Stomach (tissue), 9 donors: Measurements from ENCODE around the gene NUDT8. TPM values are rescaled to one million over a fixed set of nuclear protein-coding genes. Genes with fewer than 3 reads are reported as not detected.
A peak's percentile ranks its signal among the peaks of the same experiment; 100 is the strongest.

Experiments
- DNase-seq, 2 donors: peaks; one replicate each; pipeline versions ENCODE4 v3.0.0 to v3.0.0-alpha.2; 2013 to 2019
- H3K27ac ChIP-seq, 5 donors: fragments of 200-600 bp in 4 of 5; sonication (generic) in 4 of 5; one replicate each; pipeline ENCODE4 v1.5.1; 2013 to 2019; ENCODE audit warnings: mild to moderate bottlenecking in 1 of 5, moderate library complexity in 1 of 5
- H3K27me3 ChIP-seq, 3 donors: fragments of 200-600 bp; sonication (generic); one replicate each; pipeline ENCODE4 v1.5.1; 2017 to 2019; ENCODE audit warnings: mixed run types in 1 of 3
- H3K36me3 ChIP-seq, 4 donors: fragments of 200-600 bp; sonication (generic); 1 replicate in 3 of 4; 2 replicates in 1 of 4; pipeline ENCODE4 v1.5.1; 2016 to 2019
- H3K4me1 ChIP-seq, 4 donors: fragments of 200-600 bp; sonication (generic); one replicate each; pipeline ENCODE4 v1.5.1; 2016 to 2019
- H3K4me3 ChIP-seq, 4 donors: fragments of 200-600 bp; sonication (generic) in 3 of 4; one replicate each; pipeline ENCODE4 v1.5.1; 2016 to 2019; ENCODE audit warnings: mild to moderate bottlenecking in 1 of 4
- H3K9me3 ChIP-seq, 4 donors: fragments of 200-600 bp; sonication (generic); one replicate each; pipeline ENCODE4 v1.5.1; 2016 to 2019
- EP300 ChIP-seq: sonication (generic); formaldehyde crosslinking; IDR thresholded peaks from one replicate; pipeline ENCODE4 v1.6.1; 2017; ENCODE audit warnings: antibody characterized with exemption
- POLR2A ChIP-seq, 4 donors: fragments of 450-650 bp; IDR thresholded peaks; one replicate each; pipeline ENCODE4 v1.6.1; 2016; ENCODE audit warnings: antibody characterized with exemption in 4 of 4, control low read depth in 2 of 4, mild to moderate bottlenecking in 1 of 4, moderate library complexity in 1 of 4
- POLR2AphosphoS5 ChIP-seq, 3 donors: sonication (generic); formaldehyde crosslinking; IDR thresholded peaks; one replicate each; pipeline ENCODE4 v1.6.1; 2016; ENCODE audit warnings: antibody characterized with exemption in 3 of 3
- WGBS, 5 donors: extraction: QIAGEN DNeasy Blood & Tissue Kit in 3 of 5; methylation state at CpG; one replicate each; pipeline versions ENCODE4 v1.1.5 to v1.1.7; 2013 to 2018; 5-methylcytosine and 5-hydroxymethylcytosine counted together
- intact Hi-C: fragments of 100-400 bp; cut with DNase I; formaldehyde crosslinking; loops from one replicate; pipeline ENCODE4 v1.15.1; 2023; ENCODE audit warnings: low total_unique reads
- polyA plus RNA-seq, 3 donors: library from polyadenylated mRNA; stranded (reverse); fragments of 200-250 nt; gene quantifications; one replicate each; pipeline ENCODE4 v1.2.3, GENCODE V29; 2013
- total RNA-seq, 5 donors: library from RNA; depleted of rRNA; stranded (reverse); fragments of >200 nt; gene quantifications; one replicate each; pipeline versions ENCODE4 v1.1.0 to v1.2.3, GENCODE V29; 2014 to 2016
- TF ChIP-seq, protein P1 (sequence below), 7 experiments: fragments of 450-650 bp in 4 of 7; fragments of 200-600 bp in 3 of 7; sonication (generic) in 3 of 7; IDR thresholded peaks; one replicate each; pipeline ENCODE4 v1.5.1; 2016 to 2019; ENCODE audit warnings: antibody characterized with exemption in 7 of 7, control low read depth in 2 of 7, mild to moderate bottlenecking in 1 of 7
- donor health status: healthy with polysubstance abuse.
- donor health status: Bipolar disorder and iron deficiency.
- donor health status: healthy.

NUDT8 gene
- total and polyA plus RNA-seq, 8 donors, result 4.6 to 333 (median 17.3) TPM; not detected in 2

DNA sequence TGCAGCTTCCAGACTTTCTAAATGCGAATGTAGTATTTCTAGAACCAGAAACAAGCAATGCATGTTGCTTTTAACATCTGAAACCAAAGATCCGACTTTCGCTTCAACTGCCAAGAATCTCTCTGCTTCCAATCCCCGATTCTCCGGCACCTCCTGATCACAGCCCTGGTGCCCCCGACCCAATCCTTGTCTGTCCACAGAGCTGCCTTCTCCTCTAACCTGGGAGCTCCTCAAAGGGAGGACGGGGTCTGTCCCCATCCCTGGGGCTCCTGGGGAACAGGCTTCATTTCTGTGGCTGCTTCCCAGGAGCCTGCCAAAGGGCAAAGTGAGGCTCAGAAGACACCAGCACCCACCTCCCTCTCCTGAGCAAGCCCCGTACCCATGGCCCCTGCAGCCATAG lies 44.2 kb upstream of the NUDT8 start:
- intact Hi-C loops, result no loop called here
- H3K27ac ChIP-seq, result no peak overlapping the region

DNA sequence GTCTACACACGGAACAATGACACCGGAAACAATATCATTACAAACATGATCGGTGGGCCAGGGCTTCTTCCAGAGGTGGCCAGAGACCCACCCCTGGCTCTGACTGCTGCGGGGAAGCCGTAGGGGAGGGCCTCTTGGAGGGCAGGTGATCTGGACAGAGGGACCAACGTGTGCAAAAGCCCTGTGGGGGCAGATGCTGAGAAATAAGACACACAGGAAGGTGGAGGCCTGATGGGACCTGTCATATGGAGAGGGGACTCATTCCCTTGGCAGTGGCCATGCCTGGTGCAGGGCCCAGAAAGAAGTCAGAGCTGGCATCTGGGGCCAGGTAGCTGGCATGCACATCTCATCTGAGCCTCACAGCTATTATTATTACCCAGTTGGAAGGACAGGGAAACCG lies 43.6 kb upstream of the NUDT8 start:
- H3K27ac ChIP-seq, result no peak overlapping the region
- H3K4me3 ChIP-seq, result no peak overlapping the region
- H3K9me3 ChIP-seq, result no peaks in the 10 kb centered on the region
- H3K36me3 ChIP-seq, result no peaks in the 10 kb centered on the region
- intact Hi-C loops, result no loop called here
- DNase-seq, result no peak
- peaks cover 4 to 18% (median 10%) of the 10 kb centered on the region in 4 donors for H3K4me1 ChIP-seq
- 87 to 91% (median 88%) methylated on average over 7 of the region's 7 CpGs for WGBS, 5 donors
- peaks cover 0 to 31% (median 0%) of the 10 kb centered on the region in 3 donors for H3K27me3 ChIP-seq
- TF ChIP-seq, protein P1, sequence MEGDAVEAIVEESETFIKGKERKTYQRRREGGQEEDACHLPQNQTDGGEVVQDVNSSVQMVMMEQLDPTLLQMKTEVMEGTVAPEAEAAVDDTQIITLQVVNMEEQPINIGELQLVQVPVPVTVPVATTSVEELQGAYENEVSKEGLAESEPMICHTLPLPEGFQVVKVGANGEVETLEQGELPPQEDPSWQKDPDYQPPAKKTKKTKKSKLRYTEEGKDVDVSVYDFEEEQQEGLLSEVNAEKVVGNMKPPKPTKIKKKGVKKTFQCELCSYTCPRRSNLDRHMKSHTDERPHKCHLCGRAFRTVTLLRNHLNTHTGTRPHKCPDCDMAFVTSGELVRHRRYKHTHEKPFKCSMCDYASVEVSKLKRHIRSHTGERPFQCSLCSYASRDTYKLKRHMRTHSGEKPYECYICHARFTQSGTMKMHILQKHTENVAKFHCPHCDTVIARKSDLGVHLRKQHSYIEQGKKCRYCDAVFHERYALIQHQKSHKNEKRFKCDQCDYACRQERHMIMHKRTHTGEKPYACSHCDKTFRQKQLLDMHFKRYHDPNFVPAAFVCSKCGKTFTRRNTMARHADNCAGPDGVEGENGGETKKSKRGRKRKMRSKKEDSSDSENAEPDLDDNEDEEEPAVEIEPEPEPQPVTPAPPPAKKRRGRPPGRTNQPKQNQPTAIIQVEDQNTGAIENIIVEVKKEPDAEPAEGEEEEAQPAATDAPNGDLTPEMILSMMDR (IDR thresholded peaks at IDR 0.05), result no peak
- TF ChIP-seq POLR2AphosphoS5 (IDR thresholded peaks at IDR 0.05) (no peak), EP300 (no peak), POLR2A (IDR thresholded peaks at IDR 0.05) (no peak)

More for the DNA sequence above, 44.2 kb upstream of the NUDT8 start:
- TF ChIP-seq POLR2A (IDR thresholded peaks at IDR 0.05), result no peak
- H3K36me3 ChIP-seq, result no peaks in the 10 kb centered on the region
- no peaks in the 10 kb centered on the region for H3K9me3 ChIP-seq
- H3K4me3 ChIP-seq, result no peak overlapping the region
- WGBS, 5 donors, result 65 to 78% (median 70%) methylated on average over 8 of the region's 8 CpGs
- peaks cover 0 to 31% (median 0%) of the 10 kb centered on the region in 3 donors for H3K27me3 ChIP-seq
- H3K4me1 ChIP-seq, result peaks cover 4 to 18% (median 10%) of the 10 kb centered on the region in 4 donors
- no peak for DNase-seq

DNA sequence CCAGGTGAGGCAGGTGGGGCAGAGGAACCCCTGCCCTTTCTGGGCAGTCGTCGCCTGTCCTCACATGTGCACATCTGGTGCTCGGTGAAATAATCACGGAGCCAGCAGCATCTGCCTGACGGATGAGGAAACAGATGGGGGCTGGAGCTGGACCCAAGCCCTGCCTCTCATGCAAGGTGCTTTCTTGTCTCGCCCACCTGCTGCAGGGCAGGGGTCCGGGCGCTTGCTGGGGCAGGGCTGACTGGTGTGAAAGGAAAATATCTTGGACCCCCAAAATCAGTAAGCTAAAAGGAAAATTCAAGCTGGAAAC lies 41.4 kb upstream of the NUDT8 start:
- intact Hi-C loops, result no loop called here

DNA sequence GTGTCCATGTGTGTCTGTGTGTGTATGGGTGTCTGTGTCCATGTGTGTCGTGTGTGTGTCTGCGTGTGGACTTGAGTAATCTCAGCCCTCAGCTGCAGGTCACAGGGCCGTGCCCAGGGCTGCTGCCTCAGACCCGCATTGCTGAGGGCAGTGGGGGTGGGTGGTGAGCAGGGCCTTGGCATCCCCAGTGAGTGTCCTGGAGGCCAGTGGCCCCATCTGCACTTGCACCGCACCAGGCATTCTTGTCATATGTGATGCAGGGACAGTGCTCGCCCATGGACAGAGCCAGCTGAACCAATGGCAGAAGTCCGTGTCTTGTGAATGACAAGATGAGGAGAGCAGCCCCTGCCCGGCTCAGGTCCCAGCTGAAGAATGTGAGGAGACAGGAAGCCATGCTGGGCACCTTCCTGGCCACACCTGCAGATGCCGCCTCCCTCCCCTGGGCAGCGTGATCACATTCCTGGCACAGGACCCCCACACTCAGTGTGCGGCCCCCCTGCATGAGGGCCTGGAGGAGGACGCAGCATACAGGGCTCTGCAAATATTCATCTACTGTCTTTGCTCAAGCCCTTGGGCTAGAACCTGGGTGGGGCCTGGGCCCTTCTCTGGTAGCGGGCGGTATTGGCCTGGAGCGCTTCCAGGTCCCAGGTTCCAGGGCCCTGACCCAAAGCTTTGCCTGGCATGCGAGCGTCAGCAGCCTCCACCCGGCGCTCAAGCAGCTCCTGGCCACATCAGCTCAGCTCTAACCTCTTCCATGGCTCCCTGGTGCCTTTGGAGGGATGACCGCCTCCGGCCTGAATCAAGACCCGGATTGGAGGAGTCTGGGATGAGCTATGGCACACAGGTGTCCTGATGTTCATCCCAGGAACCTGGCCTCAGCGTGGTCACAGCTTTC lies 40.8 kb upstream of the NUDT8 start:
- Histone ChIP-seq H3K4me3 (no peak overlapping the region), H3K4me1 (peaks cover 4 to 17% (median 10%) of the 10 kb centered on the region in 4 donors), H3K9me3 (no peaks in the 10 kb centered on the region), H3K36me3 (no peaks in the 10 kb centered on the region), H3K27ac (no peak overlapping the region), H3K27me3 (peaks cover 0 to 31% (median 0%) of the 10 kb centered on the region in 3 donors)
- 73 to 83% (median 75%) methylated on average over 15 to 23 of the region's 23 CpGs for WGBS, 5 donors
- TF ChIP-seq, protein P1 (IDR thresholded peaks at IDR 0.05), result no peak
- no peak for TF ChIP-seq POLR2A (IDR thresholded peaks at IDR 0.05)
- no peak for DNase-seq
- intact Hi-C loops, result no loop called here

More for the DNA sequence above, 41.4 kb upstream of the NUDT8 start:
- Histone ChIP-seq H3K4me1 (peaks cover 4 to 18% (median 10%) of the 10 kb centered on the region in 4 donors), H3K27ac (no peak overlapping the region), H3K9me3 (no peaks in the 10 kb centered on the region), H3K4me3 (no peak overlapping the region), H3K36me3 (no peaks in the 10 kb centered on the region), H3K27me3 (peaks cover 0 to 31% (median 0%) of the 10 kb centered on the region in 3 donors)
- TF ChIP-seq EP300, result no peak
- TF ChIP-seq POLR2AphosphoS5 (IDR thresholded peaks at IDR 0.05), result no peak
- DNase-seq, result no peak
- WGBS, 5 donors, result 64 to 79% (median 76%) methylated on average over 7 to 8 of the region's 8 CpGs

DNA sequence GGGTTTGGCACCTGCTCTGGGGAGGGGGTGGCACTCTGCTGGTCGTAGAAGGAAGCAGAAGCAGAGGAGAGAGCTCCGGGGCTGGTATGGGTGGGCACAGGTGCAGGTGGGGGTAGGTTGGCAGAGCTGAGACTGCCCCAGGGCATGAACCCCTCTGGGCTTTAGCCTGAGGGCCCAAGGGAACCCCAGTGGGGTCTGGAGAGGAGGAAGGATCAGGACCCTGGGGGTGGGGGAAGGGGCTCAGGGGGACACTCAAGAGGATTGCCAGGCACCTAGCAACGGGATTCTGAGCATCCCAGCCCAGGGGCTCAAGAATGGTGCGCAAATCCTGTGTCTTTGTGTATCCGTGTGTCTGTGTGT lies 38.4 kb upstream of the NUDT8 start:
- DNase-seq, result peak in 1 of 2 donors; percentile 23

More for the DNA sequence above, 38.4 kb upstream of the NUDT8 start:
- intact Hi-C loops, result no loop called here
- Histone ChIP-seq H3K9me3 (no peaks in the 10 kb centered on the region), H3K4me1 (no peaks in the 10 kb centered on the region), H3K4me3 (no peak overlapping the region), H3K36me3 (no peaks in the 10 kb centered on the region), H3K27me3 (peaks cover 0 to 11% (median 0%) of the 10 kb centered on the region in 3 donors), H3K27ac (no peak overlapping the region)
- TF ChIP-seq POLR2A (IDR thresholded peaks at IDR 0.05), result no peak
- WGBS, 5 donors, result 59 to 71% (median 65%) methylated on average over 5 of the region's 5 CpGs
